Mesenteric fat pad (tissue), 1 donor: ENCODE results near the gene LRRN2. TPM values are rescaled to one million over a fixed set of nuclear protein-coding genes. Genes with fewer than 3 reads are reported as not detected.

Experiments used
- DNase-seq: peaks from one replicate; pipeline ENCODE4 v3.0.0-alpha.2; 2020; ENCODE audit warnings: low spot score
- total RNA-seq: library from RNA; stranded (reverse); fragmentation: NEBNext Ultra II Directional; extraction: Animal tissue kit (Norgen Biotek cat#: 25700); gene quantifications from one replicate; pipeline ENCODE4 v1.2.1, GENCODE V29; 2021
- donor health status: DM: yes; HTN: yes; CAD: no.

LRRN2 gene
- total RNA-seq, 1 donor from 2014 or later = 5.7 TPM

GRCh38 chr1:204663644-204664383, 21.7 kb downstream of the LRRN2 start:
- no peak for DNase-seq

DNA sequence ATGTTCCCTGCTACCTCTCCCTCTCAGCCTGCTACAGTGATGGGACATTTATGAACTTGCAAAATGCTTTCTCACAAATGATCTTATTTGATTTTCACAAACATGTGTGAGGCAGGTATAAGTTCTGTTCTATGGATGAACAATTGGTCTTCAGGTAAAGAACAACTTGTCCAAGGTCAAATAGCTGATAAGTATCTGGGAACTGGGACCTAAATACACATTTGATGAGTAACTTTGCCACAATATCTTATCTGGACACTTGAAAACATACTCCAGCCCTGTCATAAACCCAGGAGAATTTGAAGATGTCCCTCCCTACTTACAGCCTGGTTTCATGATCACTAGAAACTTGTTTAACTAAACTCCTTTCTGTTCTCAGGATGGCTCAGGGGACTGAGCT, 23.0 kb downstream of the LRRN2 start:
- no peak for DNase-seq

DNA sequence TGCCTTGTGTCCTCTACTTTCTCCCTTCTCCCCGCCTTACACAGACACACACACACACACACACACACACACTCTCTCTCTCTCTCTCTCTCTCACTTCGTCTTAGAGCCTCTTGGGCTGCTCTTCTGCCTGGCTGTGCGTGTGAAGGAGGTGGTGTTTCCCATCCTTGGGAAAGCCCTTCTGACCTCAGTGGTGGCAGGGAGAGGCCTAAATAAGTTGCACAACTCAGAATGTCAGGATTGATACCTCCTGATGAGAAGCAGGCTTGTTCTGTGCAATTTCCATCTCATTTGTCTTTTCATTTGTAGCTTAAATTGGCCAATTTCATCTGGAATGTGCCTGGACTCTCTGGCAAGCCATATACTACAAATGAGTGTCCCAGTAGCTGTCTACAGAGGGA, 25.0 kb downstream of the LRRN2 start:
- DNase-seq = no peak

- no peak for DNase-seq
Measured at GRCh38 chr1:204659056-204659455, 26.5 kb downstream of the LRRN2 start.

DNA sequence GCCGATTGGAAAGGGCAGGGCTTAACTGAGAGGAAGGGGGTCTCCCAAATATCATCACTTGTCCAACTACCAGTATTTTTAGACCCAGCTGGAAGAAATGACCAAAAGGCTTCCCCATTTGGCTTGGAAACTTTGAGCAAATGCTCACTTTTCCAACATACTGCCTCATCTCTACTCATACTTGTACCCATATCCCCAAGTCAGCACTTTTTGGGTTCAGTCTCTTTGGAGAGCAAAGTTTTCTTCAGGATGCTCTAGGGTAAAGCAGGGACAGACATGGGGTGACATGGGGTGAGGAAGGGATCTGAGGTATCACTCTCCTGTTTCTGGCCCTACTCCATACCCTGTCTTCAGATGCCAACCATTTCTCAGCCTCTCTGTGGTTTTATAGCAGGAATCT, 27.2 kb downstream of the LRRN2 start:
- DNase-seq = no peak

- no peak for DNase-seq
Measured at GRCh38 chr1:204653590-204654340, 31.8 kb downstream of the LRRN2 start.

DNA sequence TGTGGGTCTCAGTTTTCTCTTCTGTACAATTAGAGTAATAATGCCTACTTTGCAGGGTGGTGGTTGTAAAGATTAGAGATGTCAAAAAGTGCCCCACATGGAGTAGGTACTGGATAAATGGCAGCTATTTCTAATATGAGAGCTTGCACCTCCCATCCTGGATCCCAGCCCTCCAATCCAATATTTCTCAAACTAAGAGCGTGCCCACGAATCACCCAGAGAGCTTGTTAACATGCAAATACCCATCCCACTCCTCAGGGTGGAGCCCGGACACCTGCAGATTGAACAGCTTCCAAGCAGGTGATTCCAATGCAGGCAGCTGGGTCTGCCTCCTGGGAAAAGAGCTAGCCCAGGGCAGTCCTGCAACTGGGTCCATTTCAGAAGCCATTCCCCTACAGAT, 33.0 kb downstream of the LRRN2 start:
- DNase-seq = no peak

GRCh38 chr1:204651843-204652421, 33.6 kb downstream of the LRRN2 start:
- no peak for DNase-seq

- DNase-seq = no peak
Measured at GRCh38 chr1:204650911-204651570, 34.5 kb downstream of the LRRN2 start.

DNA sequence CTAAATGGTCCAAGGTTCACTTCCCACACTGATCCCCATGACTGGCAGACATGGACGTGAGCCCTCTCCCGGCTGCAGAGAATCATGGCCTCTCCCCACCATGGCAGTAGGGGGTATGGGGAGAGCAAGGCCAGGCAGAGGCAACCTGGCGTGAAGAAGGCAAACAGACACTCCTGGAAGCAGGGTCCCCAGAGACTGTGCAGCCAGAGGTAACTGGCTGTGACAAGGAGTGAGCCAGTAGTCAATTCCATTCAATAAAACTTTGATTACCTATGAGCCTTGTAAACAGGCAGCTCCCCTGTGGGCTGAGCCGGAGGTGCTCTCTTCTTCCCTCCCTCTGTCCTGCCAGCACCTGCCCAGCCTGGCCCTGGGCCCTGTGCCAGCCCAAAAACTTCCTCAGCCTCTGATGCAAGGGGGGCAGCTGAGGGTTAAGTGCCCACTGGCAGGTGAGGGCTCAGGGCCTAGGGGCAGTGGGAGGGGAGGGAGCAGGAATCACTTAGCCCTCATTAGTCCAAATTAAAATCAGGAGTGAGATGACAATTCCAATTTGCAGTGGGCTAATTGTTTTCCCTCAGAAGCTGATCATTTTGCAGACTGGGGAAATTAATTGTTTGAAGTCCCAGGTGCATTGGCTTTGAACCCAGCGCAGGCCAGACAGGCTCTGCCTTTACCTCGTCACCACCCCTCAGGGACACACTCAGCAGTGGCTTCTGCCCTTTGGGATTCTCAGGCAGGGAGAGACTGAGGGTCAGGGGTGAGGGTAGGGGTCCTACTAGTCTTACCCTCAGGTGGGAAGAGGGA, 35.6 kb downstream of the LRRN2 start:
- DNase-seq = no peak

GRCh38 chr1:204648576-204648975, 37.0 kb downstream of the LRRN2 start:
- no peak for DNase-seq

DNA sequence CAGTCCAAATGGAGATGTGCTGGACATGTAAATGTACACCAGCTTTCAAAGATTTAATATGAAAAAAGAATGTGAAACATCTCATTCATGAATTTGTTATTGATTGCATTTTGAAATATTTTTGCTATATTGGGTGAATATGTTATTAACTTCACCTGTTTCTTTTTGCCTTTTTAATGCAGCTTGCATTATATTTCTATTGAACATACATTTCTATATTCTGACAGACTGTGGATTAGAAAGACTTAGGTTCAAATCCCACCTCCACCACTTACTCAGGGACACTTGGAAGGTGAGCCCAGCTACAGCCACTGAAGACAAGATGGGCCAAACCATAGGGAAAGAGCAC, 37.8 kb downstream of the LRRN2 start:
- DNase-seq = no peak

GRCh38 chr1:204647114-204647804, 38.3 kb downstream of the LRRN2 start:
- DNase-seq = no peak

GRCh38 chr1:204645666-204646065, 39.9 kb downstream of the LRRN2 start:
- DNase-seq = no peak

GRCh38 chr1:204645251-204645650, 40.3 kb downstream of the LRRN2 start:
- DNase-seq = no peak

- no peak for DNase-seq
Measured at GRCh38 chr1:204643503-204643902, 42.0 kb downstream of the LRRN2 start.

- DNase-seq = no peak
Measured at GRCh38 chr1:204641936-204642335, 43.6 kb downstream of the LRRN2 start.

DNA sequence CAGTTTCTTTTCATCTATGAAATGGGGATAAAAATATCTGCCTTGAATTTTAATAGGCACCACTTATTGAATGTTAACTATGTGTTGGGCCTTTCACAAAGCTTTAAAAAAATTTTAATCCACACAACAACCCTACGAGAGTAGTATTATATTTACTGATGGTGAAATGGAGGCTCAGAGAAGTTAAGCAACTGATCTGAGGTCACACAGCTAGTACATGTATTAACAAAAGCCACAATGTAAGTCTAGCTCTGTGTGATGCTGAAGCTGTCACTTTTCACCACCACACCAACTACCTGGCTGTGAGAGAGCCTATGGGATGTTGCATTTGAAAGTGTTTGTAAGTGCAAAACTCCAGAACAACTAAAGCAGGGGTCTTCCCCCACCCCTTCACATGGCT, 44.1 kb downstream of the LRRN2 start:
- no peak for DNase-seq

- no peak for DNase-seq
Measured at GRCh38 chr1:204640578-204640977, 45.0 kb downstream of the LRRN2 start.

GRCh38 chr1:204634260-204634910, 51.2 kb downstream of the LRRN2 start:
- DNase-seq = no peak
